ENCODE measurements around the gene ATMIN. TPM values are rescaled to one million over a fixed set of nuclear protein-coding genes. Genes with fewer than 3 reads are reported as not detected.

The ATMIN gene
- total and polyA plus RNA-seq, 2 experiments from 2014 or later, result 22.0 to 60.5 TPM

GRCh38 chr16:81067166-81067565 is 31.5 kb downstream of the ATMIN start:
- Mint-ChIP-seq H3K4me3 (no peak overlapping the region), H3K4me1 (peaks cover 8% of the 10 kb centered on the region), H3K9me3 (no peaks in the 10 kb centered on the region), H3K36me3 (ENCODE audit: low read depth) (no peaks in the 10 kb centered on the region), H3K27ac (no peak overlapping the region), H3K27me3 (ENCODE audit: insufficient read depth, low read depth, poor library complexity) (peaks cover 2% of the 10 kb centered on the region)
- no peak overlapping the region for H3K4me2 ChIP-seq
- H3K4me1 ChIP-seq (ENCODE audit: insufficient read depth), result peaks cover 6% of the 10 kb centered on the region; the same call in 1 of the 2 replicates
- no peaks in the 10 kb centered on the region for H3K79me2 ChIP-seq (replicated peaks; ENCODE audit: insufficient read depth)
- no peaks in the 10 kb centered on the region for H3F3A ChIP-seq (replicated peaks; ENCODE audit: low read depth)
- no peaks in the 10 kb centered on the region for H3K9me2 ChIP-seq (ENCODE audit: insufficient read depth)
- no peak overlapping the region for H3K27ac ChIP-seq (ENCODE audit: low read depth)
- TF ChIP-seq ZNF331 (CRISPR knock-in tag; IDR thresholded peaks at IDR 0.05; ENCODE audit: low read depth), result no peak
- TF ChIP-seq ZNF462 (CRISPR knock-in tag; IDR thresholded peaks at IDR 0.05), result no peak
- TF ChIP-seq NANOG (IDR thresholded peaks at IDR 0.05; ENCODE audit: borderline replicate concordance), result no peak
- TF ChIP-seq ZNF114 (CRISPR knock-in tag; IDR thresholded peaks at IDR 0.05), result no peak
- TF ChIP-seq ETS1 (IDR thresholded peaks at IDR 0.05), result no peak
- TF ChIP-seq, protein P1, sequence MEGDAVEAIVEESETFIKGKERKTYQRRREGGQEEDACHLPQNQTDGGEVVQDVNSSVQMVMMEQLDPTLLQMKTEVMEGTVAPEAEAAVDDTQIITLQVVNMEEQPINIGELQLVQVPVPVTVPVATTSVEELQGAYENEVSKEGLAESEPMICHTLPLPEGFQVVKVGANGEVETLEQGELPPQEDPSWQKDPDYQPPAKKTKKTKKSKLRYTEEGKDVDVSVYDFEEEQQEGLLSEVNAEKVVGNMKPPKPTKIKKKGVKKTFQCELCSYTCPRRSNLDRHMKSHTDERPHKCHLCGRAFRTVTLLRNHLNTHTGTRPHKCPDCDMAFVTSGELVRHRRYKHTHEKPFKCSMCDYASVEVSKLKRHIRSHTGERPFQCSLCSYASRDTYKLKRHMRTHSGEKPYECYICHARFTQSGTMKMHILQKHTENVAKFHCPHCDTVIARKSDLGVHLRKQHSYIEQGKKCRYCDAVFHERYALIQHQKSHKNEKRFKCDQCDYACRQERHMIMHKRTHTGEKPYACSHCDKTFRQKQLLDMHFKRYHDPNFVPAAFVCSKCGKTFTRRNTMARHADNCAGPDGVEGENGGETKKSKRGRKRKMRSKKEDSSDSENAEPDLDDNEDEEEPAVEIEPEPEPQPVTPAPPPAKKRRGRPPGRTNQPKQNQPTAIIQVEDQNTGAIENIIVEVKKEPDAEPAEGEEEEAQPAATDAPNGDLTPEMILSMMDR (conservative IDR thresholded peaks at IDR 0.05; ENCODE audit: low read depth in 2 of 2), result no peak
- TF ChIP-seq JUNB (IDR thresholded peaks at IDR 0.05; ENCODE audit: unreplicated experiment), result no peak
- no peak for TF ChIP-seq EZH2phosphoT487 (IDR thresholded peaks at IDR 0.05; ENCODE audit: unreplicated experiment)
- no peak for TF ChIP-seq CREB1 (CRISPR knock-in tag; IDR thresholded peaks at IDR 0.05; ENCODE audit: low read depth)
- TF ChIP-seq, protein P2, sequence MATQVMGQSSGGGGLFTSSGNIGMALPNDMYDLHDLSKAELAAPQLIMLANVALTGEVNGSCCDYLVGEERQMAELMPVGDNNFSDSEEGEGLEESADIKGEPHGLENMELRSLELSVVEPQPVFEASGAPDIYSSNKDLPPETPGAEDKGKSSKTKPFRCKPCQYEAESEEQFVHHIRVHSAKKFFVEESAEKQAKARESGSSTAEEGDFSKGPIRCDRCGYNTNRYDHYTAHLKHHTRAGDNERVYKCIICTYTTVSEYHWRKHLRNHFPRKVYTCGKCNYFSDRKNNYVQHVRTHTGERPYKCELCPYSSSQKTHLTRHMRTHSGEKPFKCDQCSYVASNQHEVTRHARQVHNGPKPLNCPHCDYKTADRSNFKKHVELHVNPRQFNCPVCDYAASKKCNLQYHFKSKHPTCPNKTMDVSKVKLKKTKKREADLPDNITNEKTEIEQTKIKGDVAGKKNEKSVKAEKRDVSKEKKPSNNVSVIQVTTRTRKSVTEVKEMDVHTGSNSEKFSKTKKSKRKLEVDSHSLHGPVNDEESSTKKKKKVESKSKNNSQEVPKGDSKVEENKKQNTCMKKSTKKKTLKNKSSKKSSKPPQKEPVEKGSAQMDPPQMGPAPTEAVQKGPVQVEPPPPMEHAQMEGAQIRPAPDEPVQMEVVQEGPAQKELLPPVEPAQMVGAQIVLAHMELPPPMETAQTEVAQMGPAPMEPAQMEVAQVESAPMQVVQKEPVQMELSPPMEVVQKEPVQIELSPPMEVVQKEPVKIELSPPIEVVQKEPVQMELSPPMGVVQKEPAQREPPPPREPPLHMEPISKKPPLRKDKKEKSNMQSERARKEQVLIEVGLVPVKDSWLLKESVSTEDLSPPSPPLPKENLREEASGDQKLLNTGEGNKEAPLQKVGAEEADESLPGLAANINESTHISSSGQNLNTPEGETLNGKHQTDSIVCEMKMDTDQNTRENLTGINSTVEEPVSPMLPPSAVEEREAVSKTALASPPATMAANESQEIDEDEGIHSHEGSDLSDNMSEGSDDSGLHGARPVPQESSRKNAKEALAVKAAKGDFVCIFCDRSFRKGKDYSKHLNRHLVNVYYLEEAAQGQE (IDR thresholded peaks at IDR 0.05; ENCODE audit: unreplicated experiment), result no peak
- TF ChIP-seq STAT1 (IDR thresholded peaks at IDR 0.05; ENCODE audit: unreplicated experiment), result no peak
- TF ChIP-seq POLR2AphosphoS5 (IDR thresholded peaks at IDR 0.05; ENCODE audit: low read depth), result no peak
- no peak for TF ChIP-seq EZH2 (IDR thresholded peaks at IDR 0.05; ENCODE audit: low read depth, unreplicated experiment)
- no peaks in the 10 kb centered on the region for H4K20me1 ChIP-seq (replicated peaks; ENCODE audit: insufficient read depth)
- ATAC-seq (no peak), DNase-seq (ENCODE audit: low spot score) (no peak)
- H3K27me3 ChIP-seq (ENCODE audit: insufficient read depth), result no peaks in the 10 kb centered on the region
- H2AFZ ChIP-seq, result no peak overlapping the region
- H3K36me3 ChIP-seq (ENCODE audit: insufficient read depth), result no peaks in the 10 kb centered on the region
- no peak overlapping the region for H3K4me3 ChIP-seq
